Measurements from ENCODE around the gene FGFR2.

FGFR2 gene

GRCh38 chr10:121600611-121601010, 2.4 kb upstream of the FGFR2 start:
- ATAC-seq: no peak
- TF ChIP-seq ZNF565 (CRISPR knock-in tag; conservative IDR thresholded peaks at IDR 0.05; ENCODE audit: low read depth) (no peak), ISL1 (CRISPR knock-in tag; IDR thresholded peaks at IDR 0.05) (no peak), CSRNP3 (CRISPR knock-in tag; IDR thresholded peaks at IDR 0.05) (no peak), ZNF8 (CRISPR knock-in tag; IDR thresholded peaks at IDR 0.05) (no peak), ZFP3 (CRISPR knock-in tag; IDR thresholded peaks at IDR 0.05) (no peak), TOX (CRISPR knock-in tag; IDR thresholded peaks at IDR 0.05; ENCODE audit: borderline replicate concordance) (no peak), RARB (CRISPR knock-in tag; IDR thresholded peaks at IDR 0.05) (no peak), BACH2 (CRISPR knock-in tag; IDR thresholded peaks at IDR 0.05; ENCODE audit: borderline replicate concordance) (no peak), ZC3H10 (CRISPR knock-in tag; IDR thresholded peaks at IDR 0.05) (no peak), SNAI2 (CRISPR knock-in tag; IDR thresholded peaks at IDR 0.05) (no peak), POU6F1 (CRISPR knock-in tag; IDR thresholded peaks at IDR 0.05; ENCODE audit: borderline replicate concordance, low read depth) (no peak), ESRRG (CRISPR knock-in tag; IDR thresholded peaks at IDR 0.05) (no peak), ZNF70 (CRISPR knock-in tag; IDR thresholded peaks at IDR 0.05) (no peak), CSDC2 (CRISPR knock-in tag; IDR thresholded peaks at IDR 0.05) (no peak), ARNTL (CRISPR knock-in tag; IDR thresholded peaks at IDR 0.05; ENCODE audit: borderline replicate concordance, low read depth) (no peak), PATZ1 (CRISPR knock-in tag; IDR thresholded peaks at IDR 0.05; ENCODE audit: borderline replicate concordance) (no peak), CREB5 (CRISPR knock-in tag; IDR thresholded peaks at IDR 0.05; ENCODE audit: low read depth) (no peak), OSR1 (CRISPR knock-in tag; IDR thresholded peaks at IDR 0.05) (no peak), GLIS3 (CRISPR knock-in tag; IDR thresholded peaks at IDR 0.05) (no peak)

GRCh38 chr10:121599947-121600346, 1.7 kb upstream of the FGFR2 start:
- TF ChIP-seq CSRNP3 (CRISPR knock-in tag; IDR thresholded peaks at IDR 0.05) (no peak), PPARA (CRISPR knock-in tag; IDR thresholded peaks at IDR 0.05; ENCODE audit: borderline replicate concordance) (no peak), ESRRG (CRISPR knock-in tag; IDR thresholded peaks at IDR 0.05) (no peak), ZNF565 (CRISPR knock-in tag; conservative IDR thresholded peaks at IDR 0.05; ENCODE audit: low read depth) (no peak), ISL1 (CRISPR knock-in tag; IDR thresholded peaks at IDR 0.05) (no peak), ZNF70 (CRISPR knock-in tag; IDR thresholded peaks at IDR 0.05) (no peak), ZFP3 (CRISPR knock-in tag; IDR thresholded peaks at IDR 0.05) (no peak), GLIS3 (CRISPR knock-in tag; IDR thresholded peaks at IDR 0.05) (no peak), CSDC2 (CRISPR knock-in tag; IDR thresholded peaks at IDR 0.05) (no peak), ZC3H10 (CRISPR knock-in tag; IDR thresholded peaks at IDR 0.05) (no peak), RARB (CRISPR knock-in tag; IDR thresholded peaks at IDR 0.05) (no peak), OSR1 (CRISPR knock-in tag; IDR thresholded peaks at IDR 0.05) (no peak)
- ATAC-seq: no peak

- ATAC-seq: no peak; the same call in 1 of the 3 replicates
- TF ChIP-seq CSDC2 (CRISPR knock-in tag; IDR thresholded peaks at IDR 0.05): no peak
- TF ChIP-seq ZC3H10 (CRISPR knock-in tag; IDR thresholded peaks at IDR 0.05): no peak
- TF ChIP-seq TCF4 (CRISPR knock-in tag; IDR thresholded peaks at IDR 0.05; ENCODE audit: borderline replicate concordance): no peak
- no peak for TF ChIP-seq PATZ1 (CRISPR knock-in tag; IDR thresholded peaks at IDR 0.05; ENCODE audit: borderline replicate concordance)
- TF ChIP-seq POU6F1 (CRISPR knock-in tag; IDR thresholded peaks at IDR 0.05; ENCODE audit: borderline replicate concordance, low read depth): no peak
- TF ChIP-seq GLIS3 (CRISPR knock-in tag; IDR thresholded peaks at IDR 0.05): no peak
- TF ChIP-seq TOX (CRISPR knock-in tag; IDR thresholded peaks at IDR 0.05; ENCODE audit: borderline replicate concordance): no peak
- TF ChIP-seq ZFP3 (CRISPR knock-in tag; IDR thresholded peaks at IDR 0.05): no peak
- TF ChIP-seq ARNTL (CRISPR knock-in tag; IDR thresholded peaks at IDR 0.05; ENCODE audit: borderline replicate concordance, low read depth): no peak
- TF ChIP-seq ZNF70 (CRISPR knock-in tag; IDR thresholded peaks at IDR 0.05): no peak
Measured at GRCh38 chr10:121597504-121598262, 561 bp downstream of the FGFR2 start.

Data from SK-N-SH treated with all-trans-retinoic acid at 6 μM for 48 hours (cell line).